Amniotic stem cell (primary cell): Measurements from ENCODE around the gene EDC3.
"Not testable (repeated sequence)": the region's sequence is repeated elsewhere in the genome, so short reads cannot be mapped to it uniquely, and the experiment has no call there.

Experiments
- DNase-seq: peaks from one replicate; lab custom pipeline; 2025; lab: John Stamatoyannopoulos, UW

Gene EDC3

GRCh38 chr15:74648051-74648842 is 47.6 kb downstream of the EDC3 start:
- no peak for DNase-seq

GRCh38 chr15:74646480-74646879 is 49.3 kb downstream of the EDC3 start:
- no peak for DNase-seq

- no peak for DNase-seq
Measured at GRCh38 chr15:74643665-74644204, 52.1 kb downstream of the EDC3 start.

GRCh38 chr15:74642734-74643664 is 52.8 kb downstream of the EDC3 start:
- no peak for DNase-seq

GRCh38 chr15:74642348-74642733 is 53.5 kb downstream of the EDC3 start:
- no peak for DNase-seq

GRCh38 chr15:74641151-74641550 is 54.7 kb downstream of the EDC3 start:
- no peak for DNase-seq

GRCh38 chr15:74636984-74637383 is 58.8 kb downstream of the EDC3 start:
- no peak for DNase-seq

GRCh38 chr15:74635228-74635627 is 60.6 kb downstream of the EDC3 start:
- DNase-seq, result peak; percentile 9

- no peak for DNase-seq
Measured at GRCh38 chr15:74633781-74634180, 62.0 kb downstream of the EDC3 start.

- no peak for DNase-seq
Measured at GRCh38 chr15:74632601-74633000, 63.2 kb downstream of the EDC3 start.

GRCh38 chr15:74631935-74632560 is 63.8 kb downstream of the EDC3 start:
- no peak for DNase-seq

- DNase-seq, result no peak
Measured at GRCh38 chr15:74631408-74631807, 64.4 kb downstream of the EDC3 start.

GRCh38 chr15:74631087-74631385 is 64.8 kb downstream of the EDC3 start:
- no peak for DNase-seq

GRCh38 chr15:74630284-74631086 is 65.3 kb downstream of the EDC3 start:
- DNase-seq, result no peak

- not testable (repeated sequence) for DNase-seq
Measured at GRCh38 chr15:74629696-74630095, 66.1 kb downstream of the EDC3 start.

GRCh38 chr15:74628949-74629348 is 66.9 kb downstream of the EDC3 start:
- DNase-seq, result no peak

GRCh38 chr15:74628199-74628598 is 67.6 kb downstream of the EDC3 start:
- no peak for DNase-seq

GRCh38 chr15:74627766-74628165 is 68.1 kb downstream of the EDC3 start:
- no peak for DNase-seq

- no peak for DNase-seq
Measured at GRCh38 chr15:74626752-74627692, 68.8 kb downstream of the EDC3 start.

- no peak for DNase-seq
Measured at GRCh38 chr15:74626336-74626735, 69.5 kb downstream of the EDC3 start.

GRCh38 chr15:74625693-74626092 is 70.1 kb downstream of the EDC3 start:
- DNase-seq, result no peak
